Ascending aorta (tissue), 2 donors: ENCODE measurements around the gene SNAP47. TPM values are rescaled to one million over a fixed set of nuclear protein-coding genes. Genes with fewer than 3 reads are reported as not detected.

Experiments used
- DNase-seq, 2 donors: peaks; one replicate each; pipeline ENCODE4 v3.0.0-alpha.2; 2019; ENCODE audit warnings: low spot score in 2 of 2
- H3K27ac ChIP-seq, 2 donors: fragments of 200-600 bp; sonication (generic); one replicate each; pipeline ENCODE4 v1.5.1; 2016 to 2017; ENCODE audit warnings: mild to moderate bottlenecking in 1 of 2
- H3K27me3 ChIP-seq: fragments of 200-600 bp; sonication (generic); one replicate; pipeline ENCODE4 v1.5.1; 2017
- H3K36me3 ChIP-seq, 2 donors: fragments of 200-600 bp; sonication (generic); one replicate each; pipeline ENCODE4 v1.5.1; 2016
- H3K4me1 ChIP-seq, 2 donors: fragments of 200-600 bp; sonication (generic); one replicate each; pipeline ENCODE4 v1.5.1; 2016 to 2017; ENCODE audit warnings: mild to moderate bottlenecking in 1 of 2
- H3K4me3 ChIP-seq, 2 donors: fragments of 200-600 bp; sonication (generic); one replicate each; pipeline ENCODE4 v1.5.1; 2016 to 2017; ENCODE audit warnings: mild to moderate bottlenecking in 1 of 2
- H3K9me3 ChIP-seq, 2 donors: fragments of 200-600 bp; sonication (generic); one replicate each; pipeline ENCODE4 v1.5.1; 2016
- CTCF ChIP-seq, 3 experiments: fragments of 200-600 bp in 2 of 3; fragments of 450-650 bp in 1 of 3; sonication (generic) in 2 of 3; IDR thresholded peaks; one replicate each; pipeline ENCODE4 v1.5.1; 2016 to 2019; ENCODE audit warnings: antibody characterized with exemption in 3 of 3, mild to moderate bottlenecking in 1 of 3, moderate library complexity in 1 of 3
- intact Hi-C: fragments of 100-400 bp; cut with DNase I; formaldehyde crosslinking; loops from one replicate; pipeline ENCODE4 v1.15.1; 2023
- total RNA-seq: library from RNA; depleted of rRNA; stranded (reverse); fragments of >200 nt; gene quantifications from one replicate; pipeline ENCODE4 v1.1.0, GENCODE V29; 2016

The SNAP47 gene
- total RNA-seq, 1 donor from 2014 or later = 54.0 TPM

GRCh38 chr1:227785805-227786671, 50.8 kb downstream of the SNAP47 start:
- Histone ChIP-seq H3K4me3 (peak overlapping the region in 1 of 2 donors; percentile 75), H3K27me3 (no peaks in the 10 kb centered on the region), H3K27ac (no peak overlapping the region), H3K36me3 (peaks cover 5% of the 10 kb centered on the region in 2 donors), H3K4me1 (peaks cover 3 to 14% of the 10 kb centered on the region in 2 donors), H3K9me3 (no peaks in the 10 kb centered on the region)
- intact Hi-C loops = loop anchor here (5.0 kb wide), 1 partner anchor 469 kb away; the partner anchor contains the start of gene CDC42BPA
- peak in 1 of 2 donors; percentile 50 for DNase-seq
- no peak for TF ChIP-seq CTCF (IDR thresholded peaks at IDR 0.05)

- Histone ChIP-seq H3K27ac (peak overlapping the region; percentile 69 to 72), H3K36me3 (no peaks in the 10 kb centered on the region), H3K27me3 (no peaks in the 10 kb centered on the region), H3K9me3 (no peaks in the 10 kb centered on the region), H3K4me1 (peaks cover 3 to 14% of the 10 kb centered on the region in 2 donors), H3K4me3 (peak overlapping the region; percentile 65 to 75)
- DNase-seq = peak in 1 of 2 donors; percentile 67
- TF ChIP-seq CTCF (IDR thresholded peaks at IDR 0.05) = no peak
- intact Hi-C loops = loop anchor here (5.0 kb wide), 1 partner anchor 470 kb away; the partner anchor contains the start of gene CDC42BPA
These were observed 51.7 kb downstream of the SNAP47 start for GRCh38 chr1:227786673-227787512.

DNA sequence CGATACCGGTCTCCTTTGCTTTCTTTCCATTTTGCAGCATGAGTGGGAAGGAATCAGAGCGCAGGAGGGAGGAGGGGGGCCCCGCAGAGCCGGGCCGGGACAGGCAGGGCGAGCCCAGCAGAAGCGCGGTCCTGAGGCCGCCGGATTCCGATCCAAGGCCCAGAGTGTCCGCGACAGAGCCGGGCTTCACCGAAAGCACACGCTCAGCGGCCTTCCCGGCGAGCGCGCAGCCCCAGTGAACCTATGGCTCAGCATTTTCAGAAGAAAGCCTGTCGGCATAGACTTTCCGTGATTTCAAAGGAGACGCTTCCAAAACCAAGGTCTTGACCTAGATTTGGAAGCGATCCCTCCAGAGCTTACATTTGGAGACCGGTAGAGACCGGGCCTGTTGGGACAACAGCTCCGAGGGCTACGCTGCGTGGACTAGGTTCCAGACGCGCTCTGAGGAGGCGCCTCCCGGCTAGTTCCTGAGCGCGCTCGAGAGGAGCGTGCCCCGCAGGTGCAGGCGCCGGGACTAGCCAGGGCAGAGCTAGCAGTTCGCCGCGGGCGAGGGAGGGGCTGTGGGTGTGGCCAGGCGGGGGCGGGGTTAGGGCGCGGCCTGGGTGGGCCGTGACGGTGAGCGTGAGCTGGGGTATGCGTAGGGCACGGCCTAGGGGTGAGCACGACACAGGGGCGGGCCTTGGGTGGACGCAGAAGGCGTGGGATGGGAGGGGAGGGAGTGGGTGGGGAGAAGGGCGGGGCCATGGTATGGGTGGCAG, 52.5 kb downstream of the SNAP47 start:
- peaks cover 3 to 14% of the 10 kb centered on the region in 2 donors for H3K4me1 ChIP-seq
- no peaks in the 10 kb centered on the region for H3K27me3 ChIP-seq
- H3K4me3 ChIP-seq = peak overlapping the region; percentile 65 to 75
- no peaks in the 10 kb centered on the region for H3K36me3 ChIP-seq
- no peak for TF ChIP-seq CTCF (IDR thresholded peaks at IDR 0.05)
- DNase-seq = peak; percentile 85 to 96
- H3K27ac ChIP-seq = peak overlapping the region; percentile 69 to 72
- intact Hi-C loops = loop anchor here (1.0 to 5.0 kb wide), 8 partner anchors 25 to 470 kb away; partner anchors contain the start of genes ARF1, CDC42BPA, IBA57 and JMJD4
- H3K9me3 ChIP-seq = no peaks in the 10 kb centered on the region

- H3K4me3 ChIP-seq = peak overlapping the region; percentile 65 to 75
- TF ChIP-seq CTCF (IDR thresholded peaks at IDR 0.05) = no peak
- intact Hi-C loops = loop anchor here (1.0 to 5.0 kb wide), 8 partner anchors 26 to 471 kb away; partner anchors contain the start of genes ARF1, CDC42BPA, IBA57 and JMJD4
- DNase-seq = peak in 1 of 2 donors; percentile 85
- H3K9me3 ChIP-seq = no peaks in the 10 kb centered on the region
- H3K36me3 ChIP-seq = no peaks in the 10 kb centered on the region
- H3K27ac ChIP-seq = peak overlapping the region; percentile 69 to 72
- peaks cover 3 to 14% of the 10 kb centered on the region in 2 donors for H3K4me1 ChIP-seq
- H3K27me3 ChIP-seq = no peaks in the 10 kb centered on the region
These were observed 53.2 kb downstream of the SNAP47 start for GRCh38 chr1:227788271-227789083.
